HS-5 (cell line): Measurements from ENCODE around the gene WEE1.
"Not testable (repeated sequence)": the region's sequence is repeated elsewhere in the genome, so short reads cannot be mapped to it uniquely, and the experiment has no call there.

Experiments
- DNase-seq: peaks from one replicate; pipeline ENCODE4 v3.0.0-alpha.2; 2012; ENCODE audit warnings: low read depth

Gene WEE1

GRCh38 chr11:9596926-9597464 lies 23.5 kb downstream of the WEE1 start:
- DNase-seq = no peak

- DNase-seq = no peak
Observed at GRCh38 chr11:9600166-9600565, 26.7 kb downstream of the WEE1 start.

GRCh38 chr11:9600644-9601036 lies 27.2 kb downstream of the WEE1 start:
- no peak for DNase-seq

- no peak for DNase-seq
Observed at GRCh38 chr11:9601037-9601875, 27.8 kb downstream of the WEE1 start.

- DNase-seq = no peak
Observed at GRCh38 chr11:9601876-9602199, 28.4 kb downstream of the WEE1 start.

GRCh38 chr11:9603214-9603613 lies 29.7 kb downstream of the WEE1 start:
- DNase-seq = not testable (repeated sequence)

GRCh38 chr11:9604134-9604533 lies 30.7 kb downstream of the WEE1 start:
- no peak for DNase-seq

- no peak for DNase-seq
Observed at GRCh38 chr11:9605742-9606141, 32.3 kb downstream of the WEE1 start.

GRCh38 chr11:9606809-9607510 lies 33.5 kb downstream of the WEE1 start:
- no peak for DNase-seq

GRCh38 chr11:9607511-9607899 lies 34.0 kb downstream of the WEE1 start:
- no peak for DNase-seq

GRCh38 chr11:9609002-9609759 lies 35.7 kb downstream of the WEE1 start:
- DNase-seq = no peak

GRCh38 chr11:9609841-9610240 lies 36.4 kb downstream of the WEE1 start:
- no peak for DNase-seq

- peak; percentile 98 for DNase-seq
Observed at GRCh38 chr11:9613118-9613829, 39.8 kb downstream of the WEE1 start.

- peak; percentile 68 for DNase-seq
Observed at GRCh38 chr11:9613830-9614762, 40.6 kb downstream of the WEE1 start.

- DNase-seq = no peak
Observed at GRCh38 chr11:9615031-9615451, 41.6 kb downstream of the WEE1 start.

GRCh38 chr11:9616042-9616675 lies 42.7 kb downstream of the WEE1 start:
- DNase-seq = no peak

GRCh38 chr11:9616858-9617257 lies 43.4 kb downstream of the WEE1 start:
- DNase-seq = no peak

GRCh38 chr11:9617940-9618339 lies 44.5 kb downstream of the WEE1 start:
- DNase-seq = peak; percentile 66

- no peak for DNase-seq
Observed at GRCh38 chr11:9619004-9619403, 45.5 kb downstream of the WEE1 start.

GRCh38 chr11:9619971-9620370 lies 46.5 kb downstream of the WEE1 start:
- DNase-seq = no peak
